Small intestine (tissue), 7 donors: ENCODE data around the gene LPIN1. TPM values are rescaled to one million over a fixed set of nuclear protein-coding genes. Genes with fewer than 3 reads are reported as not detected.
A peak's percentile ranks its signal among the peaks of the same experiment; 100 is the strongest.
"Not testable (repeated sequence)": the region's sequence is repeated elsewhere in the genome, so short reads cannot be mapped to it uniquely, and the experiment has no call there.

Experiments used
- DNase-seq, 2 donors: peaks; one replicate each; pipeline versions ENCODE4 v3.0.0 to v3.0.0-alpha.2; 2013
- FAIRE-seq: peaks from 2 replicates; lab custom pipeline; 2012; peaks lifted over from hg19 to GRCh38; lab: Jason Lieb, UNC
- H3K27ac ChIP-seq, 3 donors: one replicate each; pipeline ENCODE4 v1.5.1; 2013; ENCODE audit warnings: low read length in 2 of 3, mild to moderate bottlenecking in 2 of 3, control low read depth in 1 of 3, inconsistent platforms in 1 of 3, low read depth in 1 of 3, moderate library complexity in 1 of 3
- H3K27me3 ChIP-seq, 3 donors: one replicate each; pipeline ENCODE4 v1.6.1; 2013; ENCODE audit warnings: low read length in 3 of 3, inconsistent platforms in 1 of 3; ENCODE audit not compliant: control insufficient read depth in 3 of 3, insufficient read depth in 3 of 3
- H3K36me3 ChIP-seq, 3 donors: one replicate each; pipeline ENCODE4 v1.6.1; 2013; ENCODE audit warnings: low read length in 3 of 3, inconsistent platforms in 1 of 3, low read depth in 1 of 3, mild to moderate bottlenecking in 1 of 3, moderate library complexity in 1 of 3; ENCODE audit not compliant: control insufficient read depth in 3 of 3, insufficient read depth in 2 of 3
- H3K4me1 ChIP-seq, 3 donors: one replicate each; pipeline ENCODE4 v1.6.1; 2013; ENCODE audit warnings: low read length in 2 of 3, inconsistent platforms in 1 of 3, low read depth in 1 of 3, mild to moderate bottlenecking in 1 of 3, moderate library complexity in 1 of 3; ENCODE audit not compliant: control insufficient read depth in 3 of 3, insufficient read depth in 2 of 3
- H3K4me3 ChIP-seq, 3 donors: one replicate each; pipeline ENCODE4 v1.5.1; 2013; ENCODE audit warnings: low read length in 3 of 3, control low read depth in 1 of 3, inconsistent platforms in 1 of 3, low read depth in 1 of 3, mild to moderate bottlenecking in 1 of 3, moderate library complexity in 1 of 3
- H3K9me3 ChIP-seq, 2 donors: one replicate each; pipeline ENCODE4 v1.6.1; 2013; ENCODE audit warnings: low read depth in 1 of 2, low read length in 1 of 2; ENCODE audit not compliant: control insufficient read depth in 2 of 2, insufficient read depth in 1 of 2
- WGBS, 3 donors: extraction: QIAGEN DNeasy Blood & Tissue Kit; methylation state at CpG; one replicate each; pipeline ENCODE4 v1.1.7; 2013; 5-methylcytosine and 5-hydroxymethylcytosine counted together
- polyA plus RNA-seq, 4 donors: library from polyadenylated mRNA; stranded (reverse) in 3 of 4; unstranded in 1 of 4; fragments of 200-250 nt in 3 of 4; fragments of 120-200 nt in 1 of 4; gene quantifications; one replicate each; pipeline versions ENCODE4 v1.2.1 to v1.2.3, GENCODE V29; 2013
- donor health status: healthy with polysubstance abuse.
- donor health status: control.
- donor health status: control.
- donor health status: Bipolar disorder and iron deficiency.
- donor health status: healthy.

The LPIN1 gene
- polyA plus RNA-seq, 4 donors: 7.2 to 17.1 (median 8.5) TPM

DNA sequence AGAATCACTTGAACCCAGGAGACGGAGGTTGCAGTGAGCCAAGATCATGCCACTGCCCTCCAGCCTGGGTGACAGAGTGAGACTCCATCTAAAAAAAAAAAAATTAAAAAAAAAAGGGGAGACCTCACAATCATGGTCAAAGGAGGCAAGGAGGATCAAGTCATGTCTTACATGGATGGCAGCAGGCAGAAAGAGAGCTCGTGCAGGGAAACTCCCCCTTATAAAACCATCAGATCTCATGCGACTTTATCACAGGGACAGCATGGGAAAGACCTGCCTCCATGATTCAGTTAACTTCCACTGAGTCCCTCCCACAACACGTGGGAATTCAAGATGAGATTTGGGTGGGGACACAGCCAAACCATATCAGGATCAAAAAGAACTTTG is 75.9 kb downstream of the LPIN1 start:
- 81 to 93% (median 85%) methylated on average over 4 of the region's 4 CpGs for WGBS, 3 donors
- H3K36me3 ChIP-seq: peaks cover 13 to 26% (median 20%) of the 10 kb centered on the region in 3 donors
- not testable (repeated sequence) for H3K4me3 ChIP-seq

DNA sequence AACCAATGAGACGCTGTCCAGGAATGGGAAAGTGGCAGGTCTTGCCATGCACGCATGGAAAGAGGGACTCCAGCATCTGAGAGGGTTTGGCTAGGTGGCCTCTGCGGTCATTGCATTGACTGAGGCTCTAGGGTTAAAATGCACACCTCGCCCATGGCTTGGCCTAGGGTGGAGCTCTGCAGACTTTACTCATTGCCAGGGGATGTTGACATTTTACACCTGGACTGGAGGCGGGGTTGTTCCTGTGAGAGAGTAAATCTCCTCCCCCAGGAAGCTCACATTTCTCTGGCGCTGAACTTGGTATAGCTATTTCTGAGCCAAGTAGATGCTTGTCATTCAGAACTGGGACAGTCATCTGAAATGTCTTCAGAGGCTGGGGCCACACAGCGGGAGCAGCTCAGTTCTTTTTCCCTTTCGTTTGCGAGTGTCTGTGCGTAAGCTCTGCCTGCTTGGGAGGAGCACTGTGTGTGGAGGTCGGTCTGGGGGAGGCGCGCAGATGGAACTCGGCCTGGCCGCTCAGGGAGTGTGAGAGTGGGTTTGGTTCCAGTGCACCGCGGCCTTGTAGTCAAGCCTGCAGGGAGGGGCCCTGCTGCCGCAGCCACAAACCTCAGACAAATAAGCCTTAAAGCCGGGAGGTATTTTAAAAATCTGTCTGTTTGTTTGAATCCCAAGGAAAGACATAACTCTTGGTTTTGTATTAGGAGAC is 76.5 kb downstream of the LPIN1 start:
- H3K4me3 ChIP-seq: no peak overlapping the region
- H3K27ac ChIP-seq: no peak overlapping the region
- peaks cover 0 to 10% of the 10 kb centered on the region in 2 donors for H3K9me3 ChIP-seq
- H3K27me3 ChIP-seq: no peaks in the 10 kb centered on the region
- peaks cover 13 to 26% (median 20%) of the 10 kb centered on the region in 3 donors for H3K36me3 ChIP-seq
- 81 to 85% (median 81%) methylated on average over 19 of the region's 19 CpGs for whole genome bisulfite sequencing, 3 donors
- H3K4me1 ChIP-seq: no peaks in the 10 kb centered on the region
- peak; percentile 16 to 42 for DNase-seq
- FAIRE-seq: no peak

More for the DNA sequence above, 75.9 kb downstream of the LPIN1 start:
- not testable (repeated sequence) for DNase-seq, FAIRE-seq, H3K4me1 ChIP-seq, H3K27ac ChIP-seq, H3K9me3 ChIP-seq, H3K27me3 ChIP-seq

DNA sequence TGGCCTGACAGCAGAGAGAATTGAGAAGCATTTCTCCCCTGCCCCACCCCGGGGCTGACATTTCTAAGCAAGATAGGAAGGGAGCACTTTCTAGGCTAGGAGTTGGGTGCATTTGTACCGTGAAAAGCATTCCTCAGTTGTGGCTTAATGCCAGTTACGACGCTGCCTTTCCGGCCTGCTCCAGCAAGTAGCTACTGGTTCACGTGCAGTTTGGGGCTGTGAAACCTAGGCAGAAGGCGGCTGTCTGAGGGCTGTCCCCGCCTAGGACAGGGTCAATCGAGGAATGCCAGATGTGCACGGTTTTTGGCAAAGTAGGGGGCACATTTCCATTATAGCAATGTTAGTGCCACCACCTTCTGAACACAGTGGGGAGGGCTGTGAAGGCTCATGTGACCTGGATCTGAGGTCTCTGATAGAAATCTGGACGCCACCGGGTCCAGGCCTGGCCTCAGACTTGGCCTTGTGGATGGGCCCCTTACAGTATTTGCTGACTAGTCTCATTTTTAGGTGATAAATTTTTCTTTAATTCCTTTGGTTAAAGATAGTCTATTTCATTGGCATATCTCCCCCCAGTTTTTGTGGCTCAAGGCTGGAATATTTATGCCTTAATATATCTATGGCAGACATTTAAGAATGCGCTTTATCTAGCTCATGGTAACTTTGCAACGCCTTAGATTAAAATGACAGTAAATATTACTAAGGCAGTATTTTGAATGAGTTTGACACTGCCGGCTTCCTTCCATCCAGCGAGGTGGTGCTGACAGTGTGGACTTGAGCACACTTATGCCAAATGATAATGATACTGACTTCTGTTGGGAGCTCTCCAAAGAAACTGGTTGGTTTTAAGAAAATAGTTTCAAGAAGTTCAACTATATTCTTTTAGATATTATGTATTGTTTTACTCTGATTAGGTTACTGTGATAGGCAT is 78.7 kb downstream of the LPIN1 start:
- H3K9me3 ChIP-seq: peaks cover 0 to 10% of the 10 kb centered on the region in 2 donors
- no peak for FAIRE-seq
- 91 to 92% (median 92%) methylated on average over 16 of the region's 16 CpGs for WGBS, 3 donors

DNA sequence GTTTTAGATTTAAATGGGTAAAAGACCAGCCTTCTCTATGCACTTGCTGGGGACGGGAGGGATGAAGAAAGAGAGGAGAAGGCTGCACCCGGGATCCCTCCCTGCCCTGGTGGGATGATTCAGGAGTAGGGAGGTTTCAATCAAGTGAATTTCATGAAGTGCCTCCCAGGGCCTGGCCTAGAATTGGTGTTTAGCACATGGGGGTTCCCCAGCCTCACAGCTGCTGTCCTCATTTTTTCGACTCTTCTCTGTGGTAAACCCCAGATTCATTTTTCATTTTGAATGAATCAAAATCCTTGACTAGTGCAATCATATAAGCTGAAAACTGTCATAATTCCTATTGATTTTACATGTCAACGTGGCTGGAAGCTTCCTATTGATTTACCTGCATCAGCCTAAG is 81.1 kb downstream of the LPIN1 start:
- no peak overlapping the region for H3K27ac ChIP-seq
- no peak for FAIRE-seq
- peaks cover 8 to 16% (median 9%) of the 10 kb centered on the region in 3 donors for H3K36me3 ChIP-seq
- WGBS, 3 donors: 75 to 84% (median 77%) methylated on average over 4 of the region's 4 CpGs
- H3K4me1 ChIP-seq: peaks cover 0 to 17% (median 0%) of the 10 kb centered on the region in 3 donors
- no peak for DNase-seq
- peaks cover 0 to 2% of the 10 kb centered on the region in 2 donors for H3K9me3 ChIP-seq
- H3K27me3 ChIP-seq: no peaks in the 10 kb centered on the region
- no peak overlapping the region for H3K4me3 ChIP-seq

More for the DNA sequence above, 78.7 kb downstream of the LPIN1 start:
- DNase-seq: no peak
- Histone ChIP-seq H3K36me3 (peaks cover 11 to 26% (median 11%) of the 10 kb centered on the region in 3 donors), H3K27me3 (no peaks in the 10 kb centered on the region), H3K4me3 (no peak overlapping the region), H3K4me1 (peaks cover 0 to 13% (median 0%) of the 10 kb centered on the region in 3 donors), H3K27ac (no peak overlapping the region)

DNA sequence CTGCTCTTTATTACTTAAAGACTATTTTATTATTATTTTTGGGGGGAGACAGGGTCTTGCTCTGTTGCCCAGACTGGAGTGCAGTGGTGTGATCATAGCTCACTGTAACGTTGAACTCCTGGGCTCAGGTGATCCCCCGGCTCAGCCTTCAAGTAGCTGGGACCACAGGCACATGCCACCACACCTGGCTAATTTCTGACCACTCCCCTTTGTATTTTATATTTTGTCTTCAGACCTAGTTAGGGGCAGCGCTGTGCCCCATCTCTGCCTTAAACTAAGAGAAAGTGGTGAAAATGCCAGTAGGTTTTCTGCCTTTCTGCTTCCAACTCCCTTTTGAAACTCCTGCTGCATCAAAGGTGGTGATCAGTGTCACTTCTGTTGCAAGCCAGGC is 82.5 kb downstream of the LPIN1 start:
- 75 to 92% (median 92%) methylated on average over 3 of the region's 3 CpGs for WGBS, 3 donors
- no peak for DNase-seq
- H3K9me3 ChIP-seq: no peaks in the 10 kb centered on the region
- peak overlapping the region in 1 of 3 donors; percentile 71 for H3K27ac ChIP-seq
- peaks cover 0 to 2% (median 0%) of the 10 kb centered on the region in 3 donors for H3K27me3 ChIP-seq
- FAIRE-seq: no peak
- H3K4me3 ChIP-seq: no peak overlapping the region
- peaks cover 8 to 13% (median 9%) of the 10 kb centered on the region in 3 donors for H3K36me3 ChIP-seq
- peaks cover 0 to 17% (median 0%) of the 10 kb centered on the region in 3 donors for H3K4me1 ChIP-seq

DNA sequence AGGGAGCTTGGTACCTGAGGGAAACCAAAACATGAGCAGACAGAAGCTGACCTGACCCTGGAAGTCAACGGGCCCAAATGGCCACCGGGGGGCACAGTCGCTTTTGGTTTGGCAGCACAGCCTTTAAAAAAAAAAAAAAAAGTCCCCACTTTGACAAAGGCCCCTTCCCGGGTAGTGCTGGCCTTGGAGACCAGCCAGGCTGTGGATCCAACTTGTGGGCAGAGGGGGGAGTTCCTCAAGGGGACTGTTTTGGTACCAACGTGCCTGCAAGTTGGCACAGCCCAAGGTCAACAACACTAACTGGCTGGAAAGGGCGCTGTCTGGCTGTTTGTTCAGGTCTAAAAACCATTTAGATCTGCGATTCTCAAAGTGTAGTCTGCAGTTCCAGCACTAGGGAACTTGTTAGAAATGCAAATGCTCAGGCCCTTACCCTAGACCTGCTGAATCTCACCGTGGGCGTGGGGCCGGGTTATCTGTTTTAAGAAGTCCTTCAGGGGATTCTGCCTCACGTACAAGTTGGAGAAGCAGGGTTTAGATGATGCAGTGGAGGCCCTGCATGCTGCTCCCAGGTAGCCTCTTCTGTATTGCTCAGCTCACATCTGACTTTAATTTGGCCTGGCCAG is 83.0 kb downstream of the LPIN1 start:
- no peak overlapping the region for H3K4me3 ChIP-seq
- 25 to 32% (median 30%) methylated on average over 11 of the region's 11 CpGs for WGBS, 3 donors
- peaks cover 0 to 2% (median 0%) of the 10 kb centered on the region in 3 donors for H3K27me3 ChIP-seq
- H3K27ac ChIP-seq: peak overlapping the region in 2 of 3 donors; percentile 64 to 71
- H3K4me1 ChIP-seq: peaks cover 0 to 17% (median 0%) of the 10 kb centered on the region in 3 donors
- no peak for FAIRE-seq
- peak; percentile 9 to 31 for DNase-seq
- peaks cover 0 to 3% of the 10 kb centered on the region in 2 donors for H3K9me3 ChIP-seq
- H3K36me3 ChIP-seq: peaks cover 8 to 11% (median 9%) of the 10 kb centered on the region in 3 donors

DNA sequence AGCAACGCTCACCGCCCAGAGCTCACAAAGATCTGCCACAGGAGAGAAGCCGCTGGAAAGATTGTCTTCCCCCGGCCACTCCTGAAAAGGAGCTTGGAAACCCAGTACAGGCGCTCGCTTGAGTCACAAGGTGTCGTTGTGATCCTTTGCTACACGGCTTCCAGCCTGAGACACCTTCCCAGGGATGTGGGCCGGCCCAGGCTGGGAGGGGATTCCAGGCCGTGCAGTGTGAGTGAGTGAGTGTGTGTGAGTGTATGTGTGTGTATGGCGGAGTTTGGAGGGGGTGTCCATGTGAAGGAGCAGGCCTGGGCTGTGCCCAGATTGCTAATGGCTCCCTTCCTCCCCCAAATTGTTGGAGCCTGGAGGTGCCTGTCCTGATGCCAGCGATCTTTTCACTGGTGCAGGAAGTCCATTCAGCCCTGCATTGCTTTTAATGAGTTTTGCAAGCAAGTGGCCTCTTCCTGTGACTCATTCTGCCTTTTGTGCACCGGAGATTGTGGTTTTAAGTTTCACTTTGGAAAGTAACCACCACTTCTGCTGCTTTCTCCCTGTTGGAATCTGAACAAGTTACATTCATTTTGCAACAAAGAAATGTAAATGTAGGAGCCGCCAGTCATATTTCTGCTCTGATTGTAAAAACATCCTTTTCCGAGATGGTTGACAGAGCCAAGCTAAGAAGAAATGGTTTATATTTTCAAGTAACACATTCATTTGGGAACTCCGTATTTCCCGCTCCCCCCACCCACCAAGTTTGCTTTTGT is 83.7 kb downstream of the LPIN1 start:
- Histone ChIP-seq H3K36me3 (peaks cover 4 to 9% (median 4%) of the 10 kb centered on the region in 3 donors), H3K27ac (peak overlapping the region in 2 of 3 donors; percentile 64 to 71), H3K4me3 (peak overlapping the region in 1 of 3 donors; percentile 16), H3K4me1 (peaks cover 0 to 17% (median 0%) of the 10 kb centered on the region in 3 donors), H3K27me3 (peaks cover 0 to 2% (median 0%) of the 10 kb centered on the region in 3 donors), H3K9me3 (peaks cover 0 to 6% of the 10 kb centered on the region in 2 donors)
- DNase-seq (peak; percentile 52 to 77), FAIRE-seq (no peak)
- 13 to 29% (median 27%) methylated on average over 17 of the region's 17 CpGs for WGBS, 3 donors
